Stimulated activated CD4-positive, alpha-beta T cell treated with anti-CD3 and anti-CD28 coated beads, Interleukin-1b, Interleukin-23, amount 100 ng/mL, for 48 hours (primary cell): ENCODE data around the gene JDP2.

Source experiments
- DNase-seq: peaks from one replicate; pipeline ENCODE4 v3.0.0-alpha.2; 2020

JDP2 gene

DNA sequence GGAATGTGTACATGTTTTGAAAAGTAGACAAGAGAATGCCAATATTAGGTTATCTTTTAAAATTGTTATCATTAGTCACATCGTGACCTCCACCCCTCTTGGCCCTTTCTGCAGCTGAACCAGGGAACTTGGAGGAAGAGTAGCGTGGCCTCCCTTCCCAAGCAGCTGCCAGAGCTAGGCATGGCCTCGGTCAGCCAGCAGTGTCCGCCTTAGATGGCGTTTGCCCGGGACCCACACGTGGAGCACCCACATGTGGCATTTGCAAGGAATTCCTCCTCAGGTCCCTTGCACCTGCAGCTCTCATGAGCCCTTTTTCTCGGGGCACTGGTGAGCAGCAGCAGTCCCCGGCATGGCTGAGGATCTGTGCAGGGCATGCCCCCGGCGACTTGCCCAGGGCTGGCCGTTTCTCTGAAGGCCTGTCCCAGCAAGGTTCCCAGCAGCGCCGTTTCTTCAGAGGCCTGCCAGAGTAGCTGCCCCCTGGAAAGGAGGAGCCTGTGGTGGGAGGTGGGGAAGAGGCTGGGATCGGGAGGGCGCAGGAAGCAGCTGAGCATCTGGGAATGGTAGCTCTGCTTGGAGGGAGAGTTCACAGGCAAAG, 10.8 kb downstream of the JDP2 start:
- DNase-seq = no peak

DNA sequence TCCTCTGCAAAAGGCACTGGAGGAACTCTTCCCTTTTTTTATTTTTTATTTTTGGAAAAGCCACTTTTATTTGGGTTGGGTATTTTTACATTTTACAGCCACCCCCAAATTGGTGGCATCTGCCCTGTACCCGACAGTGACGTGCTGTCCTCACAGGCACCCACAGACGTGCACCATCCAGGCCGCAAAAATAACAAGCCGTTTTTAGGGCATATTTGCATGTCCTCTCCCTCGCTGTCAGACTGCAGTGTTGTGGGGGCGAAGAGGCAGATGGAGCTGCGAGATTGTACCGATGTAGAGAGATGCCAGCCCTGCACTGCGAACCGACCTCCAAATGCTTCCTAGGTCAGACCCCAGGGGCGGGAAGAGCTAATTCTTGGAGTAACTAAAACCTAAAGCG, 12.2 kb downstream of the JDP2 start:
- DNase-seq = no peak

GRCh38 chr14:75440733-75441477, 13.1 kb downstream of the JDP2 start:
- DNase-seq = no peak

DNA sequence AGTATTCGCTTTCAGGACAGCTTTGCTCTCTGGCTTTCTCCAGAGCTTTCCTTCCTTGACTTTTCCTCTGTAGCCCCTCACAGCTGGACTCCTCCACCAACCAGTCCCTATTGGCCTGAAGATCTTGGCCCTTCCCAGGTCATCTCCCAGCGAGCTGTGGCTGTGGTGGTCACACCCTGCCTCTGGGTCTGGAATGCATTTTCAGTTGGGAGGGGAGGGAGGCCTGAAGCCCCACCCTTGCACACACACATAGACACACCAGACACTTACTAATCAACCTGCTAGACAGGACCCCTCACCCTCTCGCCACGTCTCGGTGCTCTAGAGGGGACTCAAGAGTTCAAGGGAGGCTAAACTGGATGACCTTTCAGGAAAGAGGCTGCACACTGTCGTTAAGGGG, 13.9 kb downstream of the JDP2 start:
- DNase-seq = no peak

DNA sequence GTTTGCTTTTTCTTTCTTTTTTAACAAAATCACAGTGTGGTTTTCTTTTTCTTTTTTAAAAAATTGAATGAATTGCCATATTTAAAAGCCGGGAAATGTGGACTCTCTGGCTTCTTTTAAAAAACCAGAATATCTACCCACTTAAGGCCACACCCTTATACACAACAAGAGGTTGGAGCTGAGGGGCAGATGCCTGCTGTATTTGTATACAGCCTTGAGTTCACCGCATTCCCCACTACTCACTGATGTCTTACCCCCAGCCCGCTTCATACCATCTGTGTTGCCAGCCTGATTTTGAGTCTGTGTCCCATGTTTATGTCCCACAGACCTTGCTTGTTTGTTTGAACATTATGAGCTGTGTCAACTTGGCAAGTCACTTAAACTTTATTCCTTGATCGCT, 14.3 kb downstream of the JDP2 start:
- DNase-seq = no peak

GRCh38 chr14:75442642-75443041, 14.8 kb downstream of the JDP2 start:
- DNase-seq = no peak

DNA sequence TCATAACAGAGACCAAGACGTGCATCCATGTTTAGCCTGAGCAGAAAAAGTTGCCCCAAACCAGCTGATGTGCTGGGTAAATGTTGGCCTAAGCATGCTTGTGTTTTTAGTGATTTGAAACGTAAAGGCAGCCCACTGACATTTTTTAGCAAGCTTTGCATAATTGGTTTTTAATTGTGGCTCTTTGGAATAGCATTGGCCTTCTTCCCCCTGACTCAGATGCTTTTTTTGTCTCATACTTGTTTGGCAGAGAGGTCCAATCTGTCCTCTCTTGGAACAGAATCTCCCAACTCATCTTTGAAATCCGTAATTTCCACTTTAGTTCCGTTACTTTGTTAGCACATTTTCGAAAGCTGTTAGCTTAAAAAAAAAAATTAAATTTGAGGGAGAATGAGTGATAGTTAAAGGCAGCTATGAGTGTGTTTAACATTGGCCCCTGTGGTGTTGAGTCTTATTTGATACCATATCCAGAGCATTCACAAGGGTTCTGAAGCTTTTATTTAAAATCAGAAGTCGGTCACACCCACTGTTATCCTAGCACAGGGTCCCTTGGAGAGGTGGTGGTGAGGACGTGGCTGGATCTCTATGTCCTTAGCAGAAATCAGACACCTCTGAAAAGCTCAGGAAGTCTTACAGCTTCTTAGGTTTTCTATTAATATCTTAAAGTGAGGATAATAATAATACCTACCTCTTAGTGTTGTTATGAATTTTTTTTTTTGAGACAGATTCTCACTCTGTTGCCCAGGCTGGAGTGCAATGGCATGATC, 15.6 kb downstream of the JDP2 start:
- no peak for DNase-seq

DNA sequence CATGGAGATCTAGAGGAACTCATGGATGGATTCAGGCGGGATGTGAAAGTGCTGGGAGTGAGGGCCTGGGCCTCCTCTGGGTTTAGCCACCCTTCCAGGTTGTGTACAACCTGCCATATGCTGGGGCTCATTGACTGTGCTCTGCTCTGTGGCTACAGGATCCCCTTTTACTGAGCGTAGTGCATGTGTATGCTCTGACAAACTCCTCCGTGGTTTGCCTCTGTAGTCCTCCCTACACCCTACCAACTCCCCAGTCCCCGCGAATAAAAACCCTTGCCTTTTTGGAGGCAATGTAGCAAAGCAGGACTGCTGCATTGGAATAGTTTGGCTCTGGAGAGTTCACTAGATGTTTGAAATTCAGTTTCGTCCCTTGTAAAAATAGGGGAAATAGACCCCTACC, 17.4 kb downstream of the JDP2 start:
- DNase-seq = no peak

- DNase-seq = no peak
Measured at GRCh38 chr14:75445963-75446362, 18.1 kb downstream of the JDP2 start.

DNA sequence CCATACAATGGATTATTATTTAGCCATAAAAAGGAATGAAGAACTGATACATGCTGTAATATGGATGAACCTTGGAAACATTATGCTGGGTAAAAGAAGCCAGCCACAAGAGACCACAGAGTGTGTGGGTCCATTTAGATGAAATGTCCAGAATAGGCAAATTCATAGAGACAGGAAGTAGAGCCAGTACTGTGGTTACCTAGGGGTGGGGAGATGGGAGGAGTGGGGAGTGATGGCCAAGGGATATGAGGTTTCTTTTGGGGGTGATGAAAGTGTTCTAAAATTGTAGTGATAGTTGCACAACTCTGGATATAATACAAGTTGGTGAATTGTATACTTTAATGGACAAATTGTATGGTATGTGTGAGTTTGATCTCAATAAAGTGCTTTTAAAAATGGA, 18.6 kb downstream of the JDP2 start:
- no peak for DNase-seq

DNA sequence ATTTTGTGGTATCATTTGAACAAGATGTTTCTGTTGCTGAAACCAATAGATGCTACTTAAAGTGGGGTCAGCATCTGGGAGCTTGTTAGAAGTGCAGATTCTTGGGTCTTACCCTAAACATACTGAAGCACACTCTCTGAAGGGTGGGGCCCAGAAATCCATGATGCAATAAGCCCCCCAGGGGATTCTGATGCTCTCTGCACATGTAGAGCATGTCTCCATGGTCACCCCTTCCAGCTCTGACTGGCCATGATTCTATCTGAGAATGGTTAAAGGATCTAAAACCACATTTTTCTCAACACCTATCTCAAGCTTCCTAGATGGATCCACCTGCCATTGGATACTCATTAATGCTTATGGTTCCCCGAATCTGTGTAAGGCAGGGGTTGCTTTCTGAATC, 20.4 kb downstream of the JDP2 start:
- DNase-seq = no peak

- DNase-seq = no peak
Measured at GRCh38 chr14:75449036-75449435, 21.2 kb downstream of the JDP2 start.

GRCh38 chr14:75449696-75450095, 21.9 kb downstream of the JDP2 start:
- DNase-seq = no peak

- DNase-seq = no peak
Measured at GRCh38 chr14:75450381-75451276, 22.8 kb downstream of the JDP2 start.

- no peak for DNase-seq
Measured at GRCh38 chr14:75452324-75452723, 24.5 kb downstream of the JDP2 start.

DNA sequence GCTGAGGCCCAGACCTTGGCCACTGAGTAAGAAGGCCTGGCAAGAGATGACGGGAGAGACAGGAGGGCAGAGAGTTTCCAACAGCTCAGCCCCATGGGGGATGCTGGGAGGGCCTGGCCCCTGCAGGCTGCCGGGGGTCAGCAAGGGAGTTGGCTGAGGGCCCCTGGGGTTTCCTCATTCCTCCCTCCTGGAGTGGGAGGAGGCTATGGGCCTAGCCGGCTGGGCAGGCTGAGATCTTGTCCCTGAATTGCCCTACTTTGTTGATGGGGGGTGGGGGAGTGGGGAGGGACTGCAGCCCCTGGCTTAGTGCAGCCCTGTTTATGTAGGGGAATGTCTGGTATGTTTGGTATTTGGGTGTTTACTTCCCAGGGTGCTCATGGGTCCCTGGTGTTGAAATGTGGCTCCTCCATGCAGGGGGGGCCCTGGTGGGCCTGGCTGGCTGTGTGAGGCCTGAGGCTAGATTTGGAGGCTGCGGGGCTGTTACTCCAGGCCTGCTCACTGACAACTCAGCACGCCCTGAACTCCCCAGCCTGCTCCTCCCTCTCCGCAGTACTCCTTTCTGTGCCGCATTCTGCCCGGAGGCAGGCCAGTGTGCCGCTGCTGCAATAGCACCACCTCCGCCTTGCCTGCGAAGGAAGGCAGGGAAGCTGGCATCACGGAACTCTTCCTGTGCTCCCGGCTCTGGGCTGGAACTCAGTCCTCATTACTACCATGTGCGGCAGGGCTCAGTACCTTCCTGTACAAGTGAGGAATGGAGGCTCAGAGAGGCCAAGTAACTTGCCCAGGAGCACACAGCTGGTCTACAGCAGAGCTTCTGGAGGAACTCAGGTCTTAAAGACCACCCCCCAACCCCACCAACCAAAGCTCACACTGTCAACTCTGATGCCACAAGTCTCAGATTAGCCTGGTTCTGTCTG, 25.3 kb downstream of the JDP2 start:
- no peak for DNase-seq

GRCh38 chr14:75453817-75454434, 26.1 kb downstream of the JDP2 start:
- DNase-seq = peak; percentile 31

- DNase-seq = no peak
Measured at GRCh38 chr14:75454963-75455546, 27.2 kb downstream of the JDP2 start.

- DNase-seq = no peak
Measured at GRCh38 chr14:75456069-75456996, 28.5 kb downstream of the JDP2 start.

- no peak for DNase-seq
Measured at GRCh38 chr14:75456997-75457335, 29.1 kb downstream of the JDP2 start.
